Measurements from ENCODE around the gene FAM98B. TPM values are rescaled to one million over a fixed set of nuclear protein-coding genes. Genes with fewer than 3 reads are reported as not detected.

The FAM98B gene
- total RNA-seq, 4 donors from 2014 or later = 11.1 to 48.2 (median 15.5) TPM

GRCh38 chr15:38440353-38441129 lies 13.4 kb upstream of the FAM98B start:
- no peaks in the 10 kb centered on the region for H3K36me3 ChIP-seq
- H3K4me1 ChIP-seq = peaks cover 0 to 9% (median 6%) of the 10 kb centered on the region in 4 donors
- no peak overlapping the region for H3K27ac ChIP-seq (replicated peaks in 1 of 4)
- no peak for TF ChIP-seq EP300 (IDR thresholded peaks at IDR 0.05)
- no peak for TF ChIP-seq POLR2AphosphoS5 (IDR thresholded peaks at IDR 0.05)
- TF ChIP-seq CTCF (IDR thresholded peaks at IDR 0.05) = peak; percentile 87 to 96 (median 89)
- no peak for TF ChIP-seq POLR2A (IDR thresholded peaks at IDR 0.05; ENCODE audit: low read depth)
- H3K9me3 ChIP-seq = no peaks in the 10 kb centered on the region
- 5% methylated on average over 5 of the region's 9 CpGs for WGBS
- intact Hi-C loops (cut with DNase I) = loop anchor here (5.0 kb wide), 1 partner anchor 242 kb away; no protein-coding TSS in a partner anchor
- peaks cover 0 to 7% (median 0%) of the 10 kb centered on the region in 4 donors for H3K27me3 ChIP-seq
- H3K4me3 ChIP-seq = no peak overlapping the region
- no peak for DNase-seq (ENCODE audit: extremely low spot score)

GRCh38 chr15:38441130-38441519 lies 12.8 kb upstream of the FAM98B start:
- no peaks in the 10 kb centered on the region for H3K36me3 ChIP-seq
- no peak overlapping the region for H3K27ac ChIP-seq (replicated peaks in 1 of 4)
- no peak for TF ChIP-seq POLR2A (IDR thresholded peaks at IDR 0.05; ENCODE audit: low read depth)
- no peak for TF ChIP-seq EP300 (IDR thresholded peaks at IDR 0.05)
- no peak for TF ChIP-seq CTCF (IDR thresholded peaks at IDR 0.05)
- TF ChIP-seq POLR2AphosphoS5 (IDR thresholded peaks at IDR 0.05) = no peak
- WGBS = 100% methylated on average over 3 of the region's 3 CpGs
- H3K27me3 ChIP-seq = peaks cover 0 to 7% (median 0%) of the 10 kb centered on the region in 4 donors
- H3K9me3 ChIP-seq = no peaks in the 10 kb centered on the region
- intact Hi-C loops (cut with DNase I) = loop anchor here (5.0 kb wide), 1 partner anchor 241 kb away; no protein-coding TSS in a partner anchor
- no peak overlapping the region for H3K4me3 ChIP-seq
- H3K4me1 ChIP-seq = peaks cover 0 to 9% (median 6%) of the 10 kb centered on the region in 4 donors
- no peak for DNase-seq (ENCODE audit: extremely low spot score)

- intact Hi-C loops (cut with DNase I) = no loop called here
- H3K36me3 ChIP-seq = no peaks in the 10 kb centered on the region
- no peaks in the 10 kb centered on the region for H3K9me3 ChIP-seq
- DNase-seq (ENCODE audit: extremely low spot score) = no peak
- H3K27me3 ChIP-seq = no peaks in the 10 kb centered on the region
- H3K4me1 ChIP-seq = peaks cover 8 to 30% (median 19%) of the 10 kb centered on the region in 4 donors
- 2% methylated on average over 12 of the region's 12 CpGs for WGBS
- TF ChIP-seq POLR2A (IDR thresholded peaks at IDR 0.05; ENCODE audit: low read depth) (no peak), CTCF (IDR thresholded peaks at IDR 0.05) (no peak), EP300 (IDR thresholded peaks at IDR 0.05) (no peak), POLR2AphosphoS5 (IDR thresholded peaks at IDR 0.05) (no peak)
- peak overlapping the region; percentile 76 to 88 (median 84) for H3K4me3 ChIP-seq
- peak overlapping the region; percentile 89 to 91 (median 91) for H3K27ac ChIP-seq (replicated peaks in 1 of 4)
Observed at GRCh38 chr15:38454696-38455090, 766 bp downstream of the FAM98B start.

GRCh38 chr15:38455092-38455491 lies 1.2 kb downstream of the FAM98B start:
- no peaks in the 10 kb centered on the region for H3K36me3 ChIP-seq
- H3K4me3 ChIP-seq = peak overlapping the region; percentile 76 to 88 (median 84)
- peaks cover 8 to 30% (median 19%) of the 10 kb centered on the region in 4 donors for H3K4me1 ChIP-seq
- DNase-seq (ENCODE audit: extremely low spot score) = no peak
- intact Hi-C loops (cut with DNase I) = no loop called here
- TF ChIP-seq EP300 (IDR thresholded peaks at IDR 0.05) = no peak
- TF ChIP-seq POLR2A (IDR thresholded peaks at IDR 0.05; ENCODE audit: low read depth) = no peak
- no peak for TF ChIP-seq CTCF (IDR thresholded peaks at IDR 0.05)
- no peak for TF ChIP-seq POLR2AphosphoS5 (IDR thresholded peaks at IDR 0.05)
- H3K9me3 ChIP-seq = no peaks in the 10 kb centered on the region
- WGBS = 3% methylated on average over 4 of the region's 4 CpGs
- no peaks in the 10 kb centered on the region for H3K27me3 ChIP-seq
- peak overlapping the region in 1 of 4 donors; percentile 91 for H3K27ac ChIP-seq (replicated peaks in 1 of 4)
